Measurements from ENCODE around the gene DMD.

DMD gene

DNA sequence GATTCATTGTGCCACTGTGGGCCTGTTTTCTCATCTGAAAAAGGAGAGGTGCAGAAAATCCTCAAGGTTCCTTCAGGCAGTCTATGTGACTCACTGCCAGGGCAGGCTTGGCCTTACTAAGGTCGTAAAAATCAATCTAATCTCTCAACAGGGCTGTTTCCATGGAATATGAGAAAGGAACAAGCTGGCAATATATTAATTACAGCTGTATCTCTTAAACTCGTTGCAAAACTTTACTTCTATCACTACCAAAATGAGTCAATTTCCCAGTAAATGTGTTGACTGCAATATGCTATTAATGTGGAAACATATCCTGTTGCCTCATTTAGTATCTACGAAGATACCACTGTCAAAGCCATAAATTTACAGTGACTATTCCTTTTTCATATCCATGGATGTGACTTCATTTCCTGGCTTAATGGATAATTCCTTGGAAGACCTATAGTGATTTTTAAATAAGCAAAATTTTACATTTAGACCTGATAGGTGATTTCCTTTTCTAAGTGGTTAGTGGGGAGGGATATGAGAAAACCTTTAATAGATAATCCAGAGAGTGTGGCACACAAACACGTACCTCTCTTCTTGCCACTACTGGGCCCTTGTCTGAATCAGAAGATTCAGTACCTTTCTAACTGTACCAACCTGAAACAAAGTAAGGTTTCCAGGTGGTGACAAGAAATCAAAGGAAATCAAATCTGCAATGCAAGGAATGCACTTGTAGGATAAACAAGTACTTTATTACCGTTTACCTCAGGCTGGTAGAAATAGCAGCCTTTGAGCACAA lies 2012.1 kb downstream of the DMD start:
- Histone ChIP-seq H2AFZ (ENCODE audit: low read depth, low read length) (no peak overlapping the region), H3K4me1 (ENCODE audit: low read length) (peaks cover 14% of the 10 kb centered on the region), H4K20me1 (ENCODE audit: insufficient read depth, low read length) (no peaks in the 10 kb centered on the region), H3K9ac (ENCODE audit: low read length) (no peak overlapping the region), H3K4me3 (ENCODE audit: low read length) (no peak overlapping the region), H3K79me2 (ENCODE audit: low read length) (no peaks in the 10 kb centered on the region), H3K27ac (ENCODE audit: low read length) (no peak overlapping the region), H3K27me3 (ENCODE audit: low read depth, low read length) (no peaks in the 10 kb centered on the region), H3K36me3 (replicated peaks; ENCODE audit: low read depth, low read length) (peaks cover 57% of the 10 kb centered on the region), H3K9me3 (ENCODE audit: insufficient read depth, low read length) (no peaks in the 10 kb centered on the region), H3K4me2 (ENCODE audit: low read length) (no peak overlapping the region)
- no peak for TF ChIP-seq EZH2phosphoT487 (IDR thresholded peaks at IDR 0.05; ENCODE audit: low read depth)
- TF ChIP-seq, protein P1, sequence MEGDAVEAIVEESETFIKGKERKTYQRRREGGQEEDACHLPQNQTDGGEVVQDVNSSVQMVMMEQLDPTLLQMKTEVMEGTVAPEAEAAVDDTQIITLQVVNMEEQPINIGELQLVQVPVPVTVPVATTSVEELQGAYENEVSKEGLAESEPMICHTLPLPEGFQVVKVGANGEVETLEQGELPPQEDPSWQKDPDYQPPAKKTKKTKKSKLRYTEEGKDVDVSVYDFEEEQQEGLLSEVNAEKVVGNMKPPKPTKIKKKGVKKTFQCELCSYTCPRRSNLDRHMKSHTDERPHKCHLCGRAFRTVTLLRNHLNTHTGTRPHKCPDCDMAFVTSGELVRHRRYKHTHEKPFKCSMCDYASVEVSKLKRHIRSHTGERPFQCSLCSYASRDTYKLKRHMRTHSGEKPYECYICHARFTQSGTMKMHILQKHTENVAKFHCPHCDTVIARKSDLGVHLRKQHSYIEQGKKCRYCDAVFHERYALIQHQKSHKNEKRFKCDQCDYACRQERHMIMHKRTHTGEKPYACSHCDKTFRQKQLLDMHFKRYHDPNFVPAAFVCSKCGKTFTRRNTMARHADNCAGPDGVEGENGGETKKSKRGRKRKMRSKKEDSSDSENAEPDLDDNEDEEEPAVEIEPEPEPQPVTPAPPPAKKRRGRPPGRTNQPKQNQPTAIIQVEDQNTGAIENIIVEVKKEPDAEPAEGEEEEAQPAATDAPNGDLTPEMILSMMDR (IDR thresholded peaks at IDR 0.05; ENCODE audit: low read depth, low read length) = no peak

DNA sequence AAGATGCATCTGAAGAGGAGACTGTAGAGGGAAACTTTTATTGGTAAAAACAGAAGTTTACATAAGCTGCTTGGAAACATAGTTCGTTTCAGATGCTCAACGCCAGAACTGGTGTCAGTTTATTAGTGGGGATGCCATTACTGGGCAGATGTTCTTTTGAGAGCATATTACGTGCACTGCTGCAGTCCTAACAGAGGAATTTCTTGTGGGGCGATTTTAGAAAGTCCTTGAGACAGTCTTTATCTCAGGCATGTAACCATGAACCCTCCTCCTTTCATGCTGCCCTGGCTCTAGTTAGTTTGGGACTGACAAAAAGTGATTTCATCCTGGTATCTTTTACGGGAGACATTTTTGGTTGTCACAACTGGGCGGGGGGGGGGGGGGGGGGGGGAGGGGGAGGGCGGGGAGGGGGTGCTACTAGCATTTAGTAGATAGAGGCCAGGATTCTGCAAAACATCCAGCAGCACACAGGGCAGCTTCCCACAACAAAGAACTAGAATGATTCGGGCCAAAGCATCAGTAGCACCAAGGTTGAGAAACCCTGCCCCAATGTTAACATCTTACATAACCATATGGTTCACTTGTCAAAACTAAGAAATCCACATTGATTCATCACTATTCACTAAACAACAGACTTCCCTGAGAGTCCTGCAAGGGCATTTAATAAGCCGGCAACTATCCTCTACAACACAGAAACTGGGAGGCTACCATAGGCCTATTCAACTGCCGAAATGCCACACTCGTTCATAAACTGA lies 2021.0 kb downstream of the DMD start:
- Histone ChIP-seq H2AFZ (ENCODE audit: low read depth, low read length) (no peak overlapping the region), H3K27ac (ENCODE audit: low read length) (no peak overlapping the region), H3K36me3 (replicated peaks; ENCODE audit: low read depth, low read length) (peaks cover 47% of the 10 kb centered on the region), H4K20me1 (ENCODE audit: insufficient read depth, low read length) (no peaks in the 10 kb centered on the region), H3K4me2 (ENCODE audit: low read length) (no peak overlapping the region), H3K4me1 (ENCODE audit: low read length) (no peaks in the 10 kb centered on the region), H3K27me3 (ENCODE audit: low read depth, low read length) (no peaks in the 10 kb centered on the region), H3K9me3 (ENCODE audit: insufficient read depth, low read length) (no peaks in the 10 kb centered on the region), H3K79me2 (ENCODE audit: low read length) (0 out of 2 replicates have a peak, but pooled peaks cover 3% of the 10 kb centered on the region), H3K4me3 (ENCODE audit: low read length) (no peak overlapping the region), H3K9ac (ENCODE audit: low read length) (no peak overlapping the region)
- TF ChIP-seq, protein P1 (IDR thresholded peaks at IDR 0.05; ENCODE audit: low read depth, low read length) = no peak
- TF ChIP-seq EZH2phosphoT487 (IDR thresholded peaks at IDR 0.05; ENCODE audit: low read depth) = no peak

DNA sequence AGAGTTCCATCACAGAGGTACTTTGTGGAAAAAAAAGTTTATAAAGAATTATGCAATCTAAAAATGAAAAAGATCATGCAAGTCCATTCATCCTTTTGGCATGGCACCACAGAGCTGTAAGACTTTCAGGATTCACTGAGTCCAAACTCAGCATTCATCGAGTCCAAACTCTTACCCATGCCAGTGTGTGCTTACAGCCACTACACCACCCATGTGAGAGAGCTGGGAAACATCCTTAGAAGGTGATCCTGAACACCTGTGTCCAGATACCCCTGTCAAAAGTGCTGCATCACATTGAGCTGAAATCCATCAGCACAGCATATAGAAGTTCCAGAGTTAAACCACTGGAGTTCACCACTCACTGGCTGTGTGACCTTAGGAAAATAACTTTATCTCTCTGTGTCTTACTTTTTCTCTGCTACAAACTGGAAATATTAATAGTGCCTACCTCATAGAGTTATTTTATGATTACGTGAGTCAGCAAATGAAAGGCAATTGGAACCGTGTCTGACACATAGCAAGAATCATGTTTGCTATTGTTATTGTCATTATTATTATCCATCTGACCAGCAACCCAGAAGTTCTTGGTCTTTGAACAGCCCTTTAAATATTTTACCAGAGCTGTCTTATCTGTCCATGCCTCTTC lies 2024.5 kb downstream of the DMD start:
- no peaks in the 10 kb centered on the region for H3K4me1 ChIP-seq (ENCODE audit: low read length)
- no peaks in the 10 kb centered on the region for H3K79me2 ChIP-seq (ENCODE audit: low read length)
- H3K4me3 ChIP-seq (ENCODE audit: low read length) = no peak overlapping the region
- H3K27ac ChIP-seq (ENCODE audit: low read length) = no peak overlapping the region
- no peak overlapping the region for H3K4me2 ChIP-seq (ENCODE audit: low read length)
- no peaks in the 10 kb centered on the region for H3K27me3 ChIP-seq (ENCODE audit: low read depth, low read length)
- TF ChIP-seq, protein P1 (IDR thresholded peaks at IDR 0.05; ENCODE audit: low read depth, low read length) = no peak
- no peak for TF ChIP-seq EZH2phosphoT487 (IDR thresholded peaks at IDR 0.05; ENCODE audit: low read depth)
- H4K20me1 ChIP-seq (ENCODE audit: insufficient read depth, low read length) = no peaks in the 10 kb centered on the region
- no peaks in the 10 kb centered on the region for H3K9me3 ChIP-seq (ENCODE audit: insufficient read depth, low read length)
- H3K9ac ChIP-seq (ENCODE audit: low read length) = no peak overlapping the region
- H3K36me3 ChIP-seq (replicated peaks; ENCODE audit: low read depth, low read length) = peaks cover 31% of the 10 kb centered on the region
- H2AFZ ChIP-seq (ENCODE audit: low read depth, low read length) = no peak overlapping the region

DNA sequence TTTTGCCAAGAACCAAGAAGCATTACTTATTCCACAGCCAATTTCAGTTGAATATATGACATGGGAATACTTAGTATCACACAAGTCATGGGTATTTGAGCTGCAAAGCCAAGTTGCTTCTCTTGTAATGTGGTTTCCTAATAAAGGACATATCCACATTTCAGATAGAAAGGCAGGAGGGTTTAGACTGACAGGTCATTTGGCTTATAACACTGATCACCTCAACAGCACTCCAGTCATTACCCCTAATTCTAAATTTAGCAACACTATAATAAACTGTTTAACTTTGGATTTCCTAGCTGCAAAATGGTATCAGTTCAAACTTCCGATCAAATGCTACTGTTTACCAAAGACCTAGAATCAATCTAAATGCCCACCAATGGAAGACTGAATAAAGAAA lies 2025.5 kb downstream of the DMD start:
- no peaks in the 10 kb centered on the region for H3K79me2 ChIP-seq (ENCODE audit: low read length)
- no peaks in the 10 kb centered on the region for H3K9me3 ChIP-seq (ENCODE audit: insufficient read depth, low read length)
- no peaks in the 10 kb centered on the region for H3K27me3 ChIP-seq (ENCODE audit: low read depth, low read length)
- H4K20me1 ChIP-seq (ENCODE audit: insufficient read depth, low read length) = no peaks in the 10 kb centered on the region
- no peak overlapping the region for H3K4me3 ChIP-seq (ENCODE audit: low read length)
- peaks cover 30% of the 10 kb centered on the region for H3K36me3 ChIP-seq (replicated peaks; ENCODE audit: low read depth, low read length)
- no peak overlapping the region for H2AFZ ChIP-seq (ENCODE audit: low read depth, low read length)
- no peak overlapping the region for H3K9ac ChIP-seq (ENCODE audit: low read length)
- TF ChIP-seq EZH2phosphoT487 (IDR thresholded peaks at IDR 0.05; ENCODE audit: low read depth) = no peak
- TF ChIP-seq, protein P1 (IDR thresholded peaks at IDR 0.05; ENCODE audit: low read depth, low read length) = no peak
- no peak overlapping the region for H3K27ac ChIP-seq (ENCODE audit: low read length)
- H3K4me1 ChIP-seq (ENCODE audit: low read length) = no peaks in the 10 kb centered on the region
- no peak overlapping the region for H3K4me2 ChIP-seq (ENCODE audit: low read length)

Measured in OCI-LY3 (cell line).